GM10248 (cell line): ENCODE results near the gene ASCC3.

Experiments
- CTCF ChIA-PET: fragments of 300-600 bp; sonication (Branson Sonifier 250); formaldehyde crosslinking; extraction: SDS; loops from one replicate; lab custom pipeline; 2021; ENCODE audit warnings: antibody characterized with exemption; lab: Yijun Ruan, JAX
- POLR2A ChIA-PET: fragments of 350-650 bp; sonication (Branson Sonifier 250); formaldehyde crosslinking; extraction: SDS; loops from one replicate; lab custom pipeline; 2020; ENCODE audit warnings: antibody characterized with exemption; lab: Yijun Ruan, JAX
- DNase-seq: peaks from one replicate; pipeline ENCODE4 v3.0.0; 2012; ENCODE audit errors: extremely low spot score
- TF ChIP-seq, protein P1 (sequence below): IDR thresholded peaks from 2 replicates; pipeline ENCODE4 v1.5.1; 2012; ENCODE audit warnings: mild to moderate bottlenecking, low read depth; ENCODE audit errors: extremely low read depth, missing control alignments, control extremely low read depth

Gene ASCC3

DNA sequence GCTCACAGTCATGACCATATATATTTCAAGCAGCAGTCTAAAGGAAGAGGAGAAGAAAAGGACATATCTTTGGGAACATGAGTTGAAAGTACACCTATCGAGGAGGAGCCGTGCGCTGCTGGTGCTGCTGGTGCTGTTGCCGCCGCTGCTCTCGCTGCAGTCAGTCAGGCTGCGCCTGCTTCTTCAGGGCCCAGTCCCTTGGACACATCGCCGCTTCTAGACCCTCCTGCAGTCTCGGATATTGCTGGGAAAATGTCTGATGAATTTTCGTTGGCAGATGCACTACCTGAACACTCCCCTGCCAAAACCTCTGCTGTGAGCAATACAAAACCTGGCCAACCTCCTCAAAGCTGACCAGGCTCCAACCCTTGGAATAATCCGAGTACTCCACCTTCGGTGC, 8.2 kb upstream of the ASCC3 start:
- ChIA-PET CTCF (no interaction called here), POLR2A (no interaction called here)
- TF ChIP-seq, protein P1, sequence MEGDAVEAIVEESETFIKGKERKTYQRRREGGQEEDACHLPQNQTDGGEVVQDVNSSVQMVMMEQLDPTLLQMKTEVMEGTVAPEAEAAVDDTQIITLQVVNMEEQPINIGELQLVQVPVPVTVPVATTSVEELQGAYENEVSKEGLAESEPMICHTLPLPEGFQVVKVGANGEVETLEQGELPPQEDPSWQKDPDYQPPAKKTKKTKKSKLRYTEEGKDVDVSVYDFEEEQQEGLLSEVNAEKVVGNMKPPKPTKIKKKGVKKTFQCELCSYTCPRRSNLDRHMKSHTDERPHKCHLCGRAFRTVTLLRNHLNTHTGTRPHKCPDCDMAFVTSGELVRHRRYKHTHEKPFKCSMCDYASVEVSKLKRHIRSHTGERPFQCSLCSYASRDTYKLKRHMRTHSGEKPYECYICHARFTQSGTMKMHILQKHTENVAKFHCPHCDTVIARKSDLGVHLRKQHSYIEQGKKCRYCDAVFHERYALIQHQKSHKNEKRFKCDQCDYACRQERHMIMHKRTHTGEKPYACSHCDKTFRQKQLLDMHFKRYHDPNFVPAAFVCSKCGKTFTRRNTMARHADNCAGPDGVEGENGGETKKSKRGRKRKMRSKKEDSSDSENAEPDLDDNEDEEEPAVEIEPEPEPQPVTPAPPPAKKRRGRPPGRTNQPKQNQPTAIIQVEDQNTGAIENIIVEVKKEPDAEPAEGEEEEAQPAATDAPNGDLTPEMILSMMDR = no peak
- DNase-seq = no peak

- CTCF ChIA-PET = no interaction called here
Observed at GRCh38 chr6:100886076-100886475, 4.9 kb upstream of the ASCC3 start.

DNA sequence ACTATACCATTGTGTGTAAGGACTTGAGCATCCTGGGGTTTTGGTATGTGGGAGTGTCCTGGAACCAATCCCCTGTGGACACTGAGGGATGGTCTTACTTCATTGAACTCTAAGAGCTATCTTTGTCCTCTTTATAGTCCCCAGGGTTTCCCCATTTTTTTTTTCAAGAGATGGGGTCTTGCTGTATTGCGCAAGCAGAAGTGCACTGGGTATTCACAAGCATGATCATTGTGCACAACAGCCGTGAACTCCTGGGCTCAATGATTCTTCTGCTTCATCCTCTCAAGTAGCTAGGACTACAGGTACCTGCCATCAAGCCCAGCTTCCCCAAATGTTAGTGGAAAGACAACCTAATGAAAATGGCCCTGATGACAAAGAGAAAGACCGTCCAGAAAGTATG, 2.2 kb upstream of the ASCC3 start:
- CTCF ChIA-PET = interaction anchor here (1.6 kb wide), 1 partner anchor 11 kb away, joined by 3 read pairs; no protein-coding TSS in a partner anchor
- TF ChIP-seq, protein P1 = no peak
- DNase-seq = no peak
- POLR2A ChIA-PET = no interaction called here

More at GRCh38 chr6:100886076-100886475, 4.9 kb upstream of the ASCC3 start:
- TF ChIP-seq, protein P1 = no peak
- DNase-seq = no peak
- POLR2A ChIA-PET = no interaction called here

DNA sequence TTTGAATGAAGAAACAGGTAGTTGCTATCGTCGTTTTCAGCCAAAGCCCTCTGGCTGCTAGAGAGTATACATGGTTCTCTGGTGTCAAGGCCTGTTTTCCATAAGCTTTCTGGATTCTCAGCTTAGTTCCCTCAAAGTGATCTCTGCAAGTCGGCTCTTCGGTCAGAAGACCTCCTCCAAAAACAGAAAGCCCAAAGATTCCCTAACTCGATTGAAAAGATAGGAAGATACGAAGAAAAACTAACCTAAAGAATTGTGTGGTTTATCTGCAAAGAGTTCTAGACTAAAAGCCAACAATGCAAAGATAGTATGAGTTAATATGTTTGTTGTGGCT, 545 bp upstream of the ASCC3 start:
- CTCF ChIA-PET = no interaction called here
- POLR2A ChIA-PET = no interaction called here
- TF ChIP-seq, protein P1 = no peak
- DNase-seq = no peak

DNA sequence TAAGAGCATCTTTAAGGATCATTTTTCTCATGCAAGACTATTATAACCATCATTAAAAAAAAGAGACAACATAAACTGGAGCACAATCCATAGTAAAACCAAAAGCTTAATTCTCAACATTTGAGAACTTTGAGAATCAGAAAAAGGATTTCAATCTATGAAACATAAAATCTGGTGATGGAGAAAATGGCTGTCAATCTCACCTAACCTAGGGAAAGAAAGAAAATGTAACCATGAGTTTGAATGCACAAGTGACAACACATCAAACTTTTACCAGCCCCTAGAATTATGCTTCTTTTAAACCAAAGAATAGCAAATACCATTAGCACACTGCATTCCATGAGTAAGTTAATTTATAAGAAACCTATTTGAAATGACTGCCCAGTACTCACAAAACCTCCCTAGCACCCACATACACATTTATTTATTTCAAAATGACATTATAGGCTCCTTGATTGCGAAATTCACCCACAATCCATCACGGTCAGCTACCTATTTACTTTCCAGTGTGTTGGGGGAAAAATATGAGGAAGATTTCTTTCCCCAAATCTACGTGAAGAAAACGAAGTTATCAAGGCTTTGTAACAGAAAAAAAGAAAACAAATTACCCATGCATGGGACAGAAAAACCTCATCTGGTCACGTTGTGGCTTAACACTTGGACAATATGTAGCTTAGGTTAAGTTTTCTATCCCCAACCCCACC, 828 bp downstream of the ASCC3 start:
- TF ChIP-seq, protein P1 = no peak
- POLR2A ChIA-PET = no interaction called here
- DNase-seq = no peak
- CTCF ChIA-PET = interaction anchor here (1.1 to 1.3 kb wide), 4 partner anchors 14 to 763 kb away, joined by 3 to 4 read pairs (median 3); no protein-coding TSS in a partner anchor

DNA sequence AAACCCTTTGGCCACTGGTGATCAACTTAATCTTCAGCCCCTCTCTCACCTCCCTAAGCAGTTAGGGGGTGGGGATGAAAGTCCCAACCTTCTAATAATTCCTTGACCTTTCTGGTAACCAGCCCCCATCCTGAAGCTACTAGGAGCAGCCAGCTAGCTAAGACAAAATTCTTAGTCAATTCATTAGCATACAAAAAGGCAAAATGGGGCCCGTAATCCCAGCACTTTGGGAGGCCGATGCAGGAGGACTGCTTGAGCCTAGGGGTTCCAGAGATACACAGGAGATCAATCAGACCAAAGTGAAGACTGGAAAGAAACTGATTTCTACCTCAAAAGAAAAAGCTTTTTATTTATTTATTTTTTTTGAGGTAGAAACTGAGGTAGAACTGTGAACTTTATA, 1.8 kb downstream of the ASCC3 start:
- TF ChIP-seq, protein P1 = no peak
- POLR2A ChIA-PET = no interaction called here
- DNase-seq = no peak
- CTCF ChIA-PET = interaction anchor here (1.1 to 1.3 kb wide), 2 partner anchors 15 to 23 kb away, joined by 3 to 4 read pairs; no protein-coding TSS in a partner anchor
